K562 (cell line): ENCODE results near the gene XRCC3. TPM values are rescaled to one million over a fixed set of nuclear protein-coding genes. Genes with fewer than 3 reads are reported as not detected.

Source experiments
- BRD9 ChIP-seq: fragments of 450-650 bp; IDR thresholded peaks from 2 replicates; pipeline ENCODE4 v1.6.1; 2018; ENCODE audit warnings: low read depth; ENCODE audit not compliant: partially characterized antibody
- CBX3 ChIP-seq, 2 experiments: IDR thresholded peaks; 1 replicate in 1 of 2; 2 replicates in 1 of 2; pipeline ENCODE4 v1.6.1; 2012; ENCODE audit warnings: inconsistent platforms in 2 of 2, low read length in 2 of 2, borderline replicate concordance in 1 of 2, control low read depth in 1 of 2
- DDX20 ChIP-seq: fragments of 450-650 bp; IDR thresholded peaks from 2 replicates; pipeline ENCODE4 v1.6.1; 2016; ENCODE audit warnings: missing genetic modification characterization, low read depth, mild to moderate bottlenecking, missing compliant biosample characterization, moderate library complexity
- FOS ChIP-seq: IDR thresholded peaks from 3 replicates; pipeline ENCODE4 v1.6.1; 2011; ENCODE audit not compliant: insufficient read length; ENCODE audit errors: extremely low read depth
- MAFF ChIP-seq: IDR thresholded peaks from 2 replicates; pipeline ENCODE4 v1.6.1; 2012; ENCODE audit warnings: low read length, improper control_type of control experiment
- MTA3 ChIP-seq: fragments of 450-650 bp; formaldehyde crosslinking; IDR thresholded peaks from 2 replicates; pipeline ENCODE4 v1.6.1; 2017; ENCODE audit warnings: mild to moderate bottlenecking, borderline replicate concordance
- PYGO2 ChIP-seq: fragments of 450-650 bp; IDR thresholded peaks from 2 replicates; pipeline ENCODE4 v1.6.1; 2016; ENCODE audit warnings: mild to moderate bottlenecking, missing genetic modification characterization, moderate library complexity, missing compliant biosample characterization
- STAT5B ChIP-seq: fragments of 250-450 bp; sonication (Bioruptor Pico); IDR thresholded peaks from 2 replicates; pipeline ENCODE4 v1.8.0; 2021; ENCODE audit warnings: mild to moderate bottlenecking, inconsistent platforms
- polyA plus RNA-seq, 8 experiments: library from polyadenylated mRNA; depleted of rRNA in 4 of 8; stranded (reverse) in 5 of 8; unstranded in 3 of 8; fragments of >200 nt; fragmentation: Nextera tagmentation in 2 of 8; fragmentation: Illumina TruSeq in 1 of 8; extraction: Ambion mirVana in 2 of 8; extraction: Trizol in 1 of 8; gene quantifications; 2 replicates each; pipeline versions ENCODE4 v1.2.1 to v1.2.3, GENCODE V29; 2011 to 2014; ENCODE audit warnings: inconsistent platforms in 1 of 8, missing spikeins in 1 of 8
- total RNA-seq, 7 experiments: library from RNA; depleted of rRNA in 6 of 7; stranded (reverse); fragments of >200 nt in 6 of 7; fragmentation: Illumina TruSeq in 2 of 7; extraction: Trizol in 2 of 7; gene quantifications; 2 replicates each; pipeline versions ENCODE4 v1.2.1 to v1.2.3, GENCODE V29; 2011 to 2021; ENCODE audit warnings: low replicate concordance in 1 of 7
- TF ChIP-seq, protein P1 (sequence below): fragments of 250-450 bp; sonication (Bioruptor Pico); IDR thresholded peaks from 2 replicates; pipeline ENCODE4 v1.4.0; 2020; ENCODE audit warnings: mild to moderate bottlenecking
- TF ChIP-seq, protein P2 (sequence below): IDR thresholded peaks from 2 replicates; pipeline ENCODE4 v1.6.1; 2014; ENCODE audit warnings: antibody characterized with exemption
- TF ChIP-seq, protein P3 (sequence below): fragments of 250-450 bp; sonication (Bioruptor Pico); IDR thresholded peaks from 2 replicates; pipeline ENCODE4 v1.8.0; 2022; ENCODE audit warnings: inconsistent platforms, mild to moderate bottlenecking, moderate library complexity, borderline replicate concordance
- TF ChIP-seq, protein P4 (sequence below), 2 experiments: IDR thresholded peaks; 2 replicates each; pipeline ENCODE4 v1.6.1; 2011; ENCODE audit warnings: borderline replicate concordance in 1 of 2, control low read depth in 1 of 2, low read depth in 1 of 2, low read length in 1 of 2, mild to moderate bottlenecking in 1 of 2, mixed read lengths in 1 of 2, moderate library complexity in 1 of 2; ENCODE audit not compliant: insufficient read depth in 1 of 2, insufficient read length in 1 of 2, poor library complexity in 1 of 2, severe bottlenecking in 1 of 2; ENCODE audit errors: extremely low read depth in 1 of 2
- TF ChIP-seq, protein P5 (sequence below): fragments of 200-800 bp; sonication (Bioruptor generic); IDR thresholded peaks from 2 replicates; pipeline ENCODE4 v1.6.1; 2017; ENCODE audit warnings: missing genetic modification characterization, missing compliant biosample characterization
- TF ChIP-seq, protein P6 (sequence below): fragments of 450-650 bp; IDR thresholded peaks from 2 replicates; pipeline ENCODE4 v1.6.1; 2017; ENCODE audit warnings: antibody characterized with exemption, mild to moderate bottlenecking

Gene XRCC3
- total and polyA plus RNA-seq, 9 of the 15 experiments (the other 6 are each of a cell fraction or from before 2014, with no cell fraction given), result 0.34 to 59.3 (median 30.3) TPM

DNA sequence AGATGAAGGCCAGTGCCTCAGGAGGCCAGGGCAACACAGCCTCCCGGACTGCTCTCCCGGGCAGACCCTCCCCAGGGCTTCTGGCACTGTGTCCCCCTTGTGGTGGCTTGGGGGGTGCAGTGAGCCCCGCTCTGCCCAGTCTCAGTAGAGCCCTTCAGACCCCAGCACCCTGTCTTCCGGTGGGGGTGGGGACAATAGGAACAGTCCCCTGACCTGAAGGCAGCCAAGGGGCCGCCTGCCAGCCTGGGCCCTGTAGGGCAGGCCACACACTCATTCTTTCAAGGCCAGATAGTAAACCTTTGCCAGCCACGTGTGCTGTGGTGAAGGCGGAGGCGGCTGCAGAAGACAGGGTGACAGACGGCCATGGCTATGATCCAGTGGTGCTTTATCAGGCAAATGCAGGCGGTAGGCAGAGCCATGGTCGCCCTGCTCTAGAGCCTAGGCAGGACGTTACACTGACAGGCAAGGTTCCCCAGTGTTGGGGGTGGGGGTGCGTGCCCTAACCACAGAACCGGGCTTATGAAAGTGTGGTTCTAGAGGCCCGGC, 15.3 kb upstream of the XRCC3 start (continued):
- TF ChIP-seq, protein P1, sequence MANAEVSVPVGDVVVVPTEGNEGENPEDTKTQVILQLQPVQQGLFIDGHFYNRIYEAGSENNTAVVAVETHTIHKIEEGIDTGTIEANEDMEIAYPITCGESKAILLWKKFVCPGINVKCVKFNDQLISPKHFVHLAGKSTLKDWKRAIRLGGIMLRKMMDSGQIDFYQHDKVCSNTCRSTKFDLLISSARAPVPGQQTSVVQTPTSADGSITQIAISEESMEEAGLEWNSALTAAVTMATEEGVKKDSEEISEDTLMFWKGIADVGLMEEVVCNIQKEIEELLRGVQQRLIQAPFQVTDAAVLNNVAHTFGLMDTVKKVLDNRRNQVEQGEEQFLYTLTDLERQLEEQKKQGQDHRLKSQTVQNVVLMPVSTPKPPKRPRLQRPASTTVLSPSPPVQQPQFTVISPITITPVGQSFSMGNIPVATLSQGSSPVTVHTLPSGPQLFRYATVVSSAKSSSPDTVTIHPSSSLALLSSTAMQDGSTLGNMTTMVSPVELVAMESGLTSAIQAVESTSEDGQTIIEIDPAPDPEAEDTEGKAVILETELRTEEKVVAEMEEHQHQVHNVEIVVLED (CRISPR knock-in tag), result no peak
- no peak for TF ChIP-seq MAFF
- TF ChIP-seq, protein P2, sequence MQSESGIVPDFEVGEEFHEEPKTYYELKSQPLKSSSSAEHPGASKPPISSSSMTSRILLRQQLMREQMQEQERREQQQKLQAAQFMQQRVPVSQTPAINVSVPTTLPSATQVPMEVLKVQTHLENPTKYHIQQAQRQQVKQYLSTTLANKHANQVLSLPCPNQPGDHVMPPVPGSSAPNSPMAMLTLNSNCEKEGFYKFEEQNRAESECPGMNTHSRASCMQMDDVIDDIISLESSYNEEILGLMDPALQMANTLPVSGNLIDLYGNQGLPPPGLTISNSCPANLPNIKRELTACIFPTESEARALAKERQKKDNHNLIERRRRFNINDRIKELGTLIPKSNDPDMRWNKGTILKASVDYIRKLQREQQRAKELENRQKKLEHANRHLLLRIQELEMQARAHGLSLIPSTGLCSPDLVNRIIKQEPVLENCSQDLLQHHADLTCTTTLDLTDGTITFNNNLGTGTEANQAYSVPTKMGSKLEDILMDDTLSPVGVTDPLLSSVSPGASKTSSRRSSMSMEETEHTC, result no peak
- no peak for TF ChIP-seq FOS
- TF ChIP-seq MTA3, result 0 out of 2 replicates have a peak, but pooled peaks have one; percentile 40
- TF ChIP-seq, protein P3, sequence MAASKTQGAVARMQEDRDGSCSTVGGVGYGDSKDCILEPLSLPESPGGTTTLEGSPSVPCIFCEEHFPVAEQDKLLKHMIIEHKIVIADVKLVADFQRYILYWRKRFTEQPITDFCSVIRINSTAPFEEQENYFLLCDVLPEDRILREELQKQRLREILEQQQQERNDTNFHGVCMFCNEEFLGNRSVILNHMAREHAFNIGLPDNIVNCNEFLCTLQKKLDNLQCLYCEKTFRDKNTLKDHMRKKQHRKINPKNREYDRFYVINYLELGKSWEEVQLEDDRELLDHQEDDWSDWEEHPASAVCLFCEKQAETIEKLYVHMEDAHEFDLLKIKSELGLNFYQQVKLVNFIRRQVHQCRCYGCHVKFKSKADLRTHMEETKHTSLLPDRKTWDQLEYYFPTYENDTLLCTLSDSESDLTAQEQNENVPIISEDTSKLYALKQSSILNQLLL (CRISPR knock-in tag), result no peak
- TF ChIP-seq, protein P4, sequence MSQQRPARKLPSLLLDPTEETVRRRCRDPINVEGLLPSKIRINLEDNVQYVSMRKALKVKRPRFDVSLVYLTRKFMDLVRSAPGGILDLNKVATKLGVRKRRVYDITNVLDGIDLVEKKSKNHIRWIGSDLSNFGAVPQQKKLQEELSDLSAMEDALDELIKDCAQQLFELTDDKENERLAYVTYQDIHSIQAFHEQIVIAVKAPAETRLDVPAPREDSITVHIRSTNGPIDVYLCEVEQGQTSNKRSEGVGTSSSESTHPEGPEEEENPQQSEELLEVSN (IDR thresholded peaks at IDR 0.05; ENCODE audit: borderline replicate concordance in 1 of 2, extremely low read depth in 1 of 2, insufficient read depth in 1 of 2, insufficient read length in 1 of 2, low read depth in 1 of 2, low read length in 1 of 2, poor library complexity in 1 of 2, severe bottlenecking in 1 of 2), result peak in 1 of 2 experiments; percentile 14
- no peak for TF ChIP-seq PYGO2 (tag)
- TF ChIP-seq DDX20 (tag), result no peak
- no peak for TF ChIP-seq STAT5B (CRISPR knock-in tag)
- TF ChIP-seq BRD9, result no peak
- TF ChIP-seq, protein P5, sequence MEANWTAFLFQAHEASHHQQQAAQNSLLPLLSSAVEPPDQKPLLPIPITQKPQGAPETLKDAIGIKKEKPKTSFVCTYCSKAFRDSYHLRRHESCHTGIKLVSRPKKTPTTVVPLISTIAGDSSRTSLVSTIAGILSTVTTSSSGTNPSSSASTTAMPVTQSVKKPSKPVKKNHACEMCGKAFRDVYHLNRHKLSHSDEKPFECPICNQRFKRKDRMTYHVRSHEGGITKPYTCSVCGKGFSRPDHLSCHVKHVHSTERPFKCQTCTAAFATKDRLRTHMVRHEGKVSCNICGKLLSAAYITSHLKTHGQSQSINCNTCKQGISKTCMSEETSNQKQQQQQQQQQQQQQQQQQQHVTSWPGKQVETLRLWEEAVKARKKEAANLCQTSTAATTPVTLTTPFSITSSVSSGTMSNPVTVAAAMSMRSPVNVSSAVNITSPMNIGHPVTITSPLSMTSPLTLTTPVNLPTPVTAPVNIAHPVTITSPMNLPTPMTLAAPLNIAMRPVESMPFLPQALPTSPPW, result peak; percentile 48; the same call in 1 of the 2 replicates
- TF ChIP-seq CBX3 (IDR thresholded peaks at IDR 0.05; ENCODE audit: borderline replicate concordance in 1 of 2, low read length in 2 of 2), result no peak
- TF ChIP-seq, protein P6, sequence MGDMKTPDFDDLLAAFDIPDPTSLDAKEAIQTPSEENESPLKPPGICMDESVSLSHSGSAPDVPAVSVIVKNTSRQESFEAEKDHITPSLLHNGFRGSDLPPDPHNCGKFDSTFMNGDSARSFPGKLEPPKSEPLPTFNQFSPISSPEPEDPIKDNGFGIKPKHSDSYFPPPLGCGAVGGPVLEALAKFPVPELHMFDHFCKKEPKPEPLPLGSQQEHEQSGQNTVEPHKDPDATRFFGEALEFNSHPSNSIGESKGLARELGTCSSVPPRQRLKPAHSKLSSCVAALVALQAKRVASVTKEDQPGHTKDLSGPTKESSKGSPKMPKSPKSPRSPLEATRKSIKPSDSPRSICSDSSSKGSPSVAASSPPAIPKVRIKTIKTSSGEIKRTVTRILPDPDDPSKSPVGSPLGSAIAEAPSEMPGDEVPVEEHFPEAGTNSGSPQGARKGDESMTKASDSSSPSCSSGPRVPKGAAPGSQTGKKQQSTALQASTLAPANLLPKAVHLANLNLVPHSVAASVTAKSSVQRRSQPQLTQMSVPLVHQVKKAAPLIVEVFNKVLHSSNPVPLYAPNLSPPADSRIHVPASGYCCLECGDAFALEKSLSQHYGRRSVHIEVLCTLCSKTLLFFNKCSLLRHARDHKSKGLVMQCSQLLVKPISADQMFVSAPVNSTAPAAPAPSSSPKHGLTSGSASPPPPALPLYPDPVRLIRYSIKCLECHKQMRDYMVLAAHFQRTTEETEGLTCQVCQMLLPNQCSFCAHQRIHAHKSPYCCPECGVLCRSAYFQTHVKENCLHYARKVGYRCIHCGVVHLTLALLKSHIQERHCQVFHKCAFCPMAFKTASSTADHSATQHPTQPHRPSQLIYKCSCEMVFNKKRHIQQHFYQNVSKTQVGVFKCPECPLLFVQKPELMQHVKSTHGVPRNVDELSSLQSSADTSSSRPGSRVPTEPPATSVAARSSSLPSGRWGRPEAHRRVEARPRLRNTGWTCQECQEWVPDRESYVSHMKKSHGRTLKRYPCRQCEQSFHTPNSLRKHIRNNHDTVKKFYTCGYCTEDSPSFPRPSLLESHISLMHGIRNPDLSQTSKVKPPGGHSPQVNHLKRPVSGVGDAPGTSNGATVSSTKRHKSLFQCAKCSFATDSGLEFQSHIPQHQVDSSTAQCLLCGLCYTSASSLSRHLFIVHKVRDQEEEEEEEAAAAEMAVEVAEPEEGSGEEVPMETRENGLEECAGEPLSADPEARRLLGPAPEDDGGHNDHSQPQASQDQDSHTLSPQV, result peak; percentile 67
